Keratinocyte (primary cell): ENCODE measurements around the gene PPP6C. TPM values are rescaled to one million over a fixed set of nuclear protein-coding genes. Genes with fewer than 3 reads are reported as not detected.

Source experiments
- DNase-seq: peaks from one replicate; pipeline ENCODE4 v3.0.0-alpha.2; 2011; ENCODE audit warnings: low read depth, missing footprints, low spot score
- FAIRE-seq: peaks from 2 replicates; lab custom pipeline; 2011; peaks lifted over from hg19 to GRCh38; lab: Jason Lieb, UNC
- H2AFZ ChIP-seq: 2 replicates; pipeline ENCODE4 v1.6.0; 2012; ENCODE audit warnings: low read length, control low read depth, inconsistent platforms; ENCODE audit not compliant: control insufficient read depth
- H3K27ac ChIP-seq: 2 replicates; pipeline ENCODE4 v1.5.1; 2011; ENCODE audit warnings: low read length; ENCODE audit not compliant: control insufficient read depth, insufficient read depth
- H3K27me3 ChIP-seq: 3 replicates; pipeline ENCODE4 v1.6.0; 2011; ENCODE audit warnings: low read length; ENCODE audit not compliant: control insufficient read depth, insufficient read depth; ENCODE audit errors: extremely low read depth
- H3K36me3 ChIP-seq, 2 experiments: 2 replicates in 1 of 2; 3 replicates in 1 of 2; pipeline ENCODE4 v1.5.1; 2011; ENCODE audit warnings: low read length in 2 of 2, mild to moderate bottlenecking in 1 of 2; ENCODE audit not compliant: control insufficient read depth in 2 of 2, insufficient read depth in 2 of 2; ENCODE audit errors: extremely low read depth in 1 of 2
- H3K4me1 ChIP-seq: 3 replicates; pipeline ENCODE4 v1.5.1; 2011; ENCODE audit warnings: low read length; ENCODE audit not compliant: control insufficient read depth, insufficient read depth; ENCODE audit errors: extremely low read depth
- H3K4me2 ChIP-seq: 3 replicates; pipeline ENCODE4 v1.6.0; 2011; ENCODE audit warnings: low read depth, low read length; ENCODE audit not compliant: control insufficient read depth, insufficient read depth; ENCODE audit errors: extremely low read depth
- H3K4me3 ChIP-seq, 3 experiments: fragments of 200-600 bp in 1 of 3; sonication (generic) in 1 of 3; 2 replicates in 2 of 3; 3 replicates in 1 of 3; pipeline ENCODE4 v1.5.1; 2011 to 2016; ENCODE audit warnings: low read length in 3 of 3, mild to moderate bottlenecking in 3 of 3, control low read depth in 2 of 3, inconsistent platforms in 1 of 3, low read depth in 1 of 3, mixed read lengths in 1 of 3, mixed run types in 1 of 3, moderate library complexity in 1 of 3; ENCODE audit not compliant: control insufficient read depth in 2 of 3, insufficient read depth in 2 of 3; ENCODE audit errors: extremely low read depth in 1 of 3
- H3K79me2 ChIP-seq: 2 replicates; pipeline ENCODE4 v1.6.0; 2012; ENCODE audit warnings: low read length; ENCODE audit not compliant: control insufficient read depth, insufficient read depth
- H3K9ac ChIP-seq: 3 replicates; pipeline ENCODE4 v1.6.0; 2011; ENCODE audit warnings: low read length; ENCODE audit not compliant: control insufficient read depth, insufficient read depth; ENCODE audit errors: extremely low read depth
- H3K9me1 ChIP-seq: 3 replicates; pipeline ENCODE4 v1.6.0; 2011; ENCODE audit warnings: low read length; ENCODE audit not compliant: control insufficient read depth, insufficient read depth; ENCODE audit errors: extremely low read depth
- H3K9me3 ChIP-seq: 2 replicates; pipeline ENCODE4 v1.5.1; 2012; ENCODE audit warnings: low read depth, low read length; ENCODE audit not compliant: control insufficient read depth
- H4K20me1 ChIP-seq: 3 replicates; pipeline ENCODE4 v1.6.0; 2011; ENCODE audit warnings: low read length; ENCODE audit not compliant: control insufficient read depth, insufficient read depth; ENCODE audit errors: extremely low read depth
- EZH2 ChIP-seq: IDR thresholded peaks from one replicate; pipeline ENCODE4 v1.6.1; 2012; ENCODE audit warnings: inconsistent platforms, mild to moderate bottlenecking, low read length, moderate library complexity
- dilution Hi-C: fragments of 300-500 bp; cut with MboI; formaldehyde crosslinking; loops from one replicate; pipeline ENCODE4 v1.7.0; 2020; ENCODE audit warnings: low sequenced_read_pairs; ENCODE audit not compliant: extremely low pct_ligation_motif_present
- polyA plus RNA-seq, 5 experiments: library from polyadenylated mRNA; depleted of rRNA in 3 of 5; stranded (reverse) in 3 of 5; stranded (forward) in 1 of 5; unstranded in 1 of 5; fragments of >200 nt; gene quantifications; 1 replicate in 1 of 5; 2 replicates in 3 of 5; 3 replicates in 1 of 5; pipeline versions ENCODE4 v1.2.1 to v1.2.3, GENCODE V29; 2011 to 2012; ENCODE audit warnings: missing spikeins in 2 of 5, low read depth in 1 of 5, low replicate concordance in 1 of 5
- TF ChIP-seq, protein P1 (sequence below), 3 experiments: IDR thresholded peaks in 1 of 3; conservative IDR thresholded peaks in 1 of 3; optimal IDR thresholded peaks in 1 of 3; 2 replicates in 2 of 3; 3 replicates in 1 of 3; pipeline versions ENCODE3 to v1.5.1; 2011; ENCODE audit warnings: low read length in 3 of 3, mild to moderate bottlenecking in 3 of 3, moderate library complexity in 2 of 3, control low read depth in 1 of 3, inconsistent platforms in 1 of 3; ENCODE audit not compliant: insufficient read depth in 2 of 3; ENCODE audit errors: extremely low read depth in 1 of 3

The PPP6C gene
- polyA plus RNA-seq, 1 donor (not counting 4 experiments of a cell fraction or from before 2014, with no cell fraction given), result 35.9 TPM

GRCh38 chr9:125218621-125219020, 29.0 kb upstream of the PPP6C start:
- Histone ChIP-seq H3K27me3 (no peaks in the 10 kb centered on the region), H3K9ac (no peak overlapping the region), H3K79me2 (no peaks in the 10 kb centered on the region), H3K4me2 (no peak overlapping the region), H3K27ac (no peak overlapping the region), H3K4me3 (no peak overlapping the region), H3K9me1 (no peaks in the 10 kb centered on the region), H2AFZ (no peak overlapping the region), H3K9me3 (no peaks in the 10 kb centered on the region), H4K20me1 (no peaks in the 10 kb centered on the region), H3K4me1 (no peaks in the 10 kb centered on the region), H3K36me3 (peaks cover 3 to 11% of the 10 kb centered on the region in 2 experiments)
- FAIRE-seq (no peak), DNase-seq (no peak)
- dilution Hi-C loops, result no loop called here
- TF ChIP-seq EZH2, result no peak
- TF ChIP-seq, protein P1, sequence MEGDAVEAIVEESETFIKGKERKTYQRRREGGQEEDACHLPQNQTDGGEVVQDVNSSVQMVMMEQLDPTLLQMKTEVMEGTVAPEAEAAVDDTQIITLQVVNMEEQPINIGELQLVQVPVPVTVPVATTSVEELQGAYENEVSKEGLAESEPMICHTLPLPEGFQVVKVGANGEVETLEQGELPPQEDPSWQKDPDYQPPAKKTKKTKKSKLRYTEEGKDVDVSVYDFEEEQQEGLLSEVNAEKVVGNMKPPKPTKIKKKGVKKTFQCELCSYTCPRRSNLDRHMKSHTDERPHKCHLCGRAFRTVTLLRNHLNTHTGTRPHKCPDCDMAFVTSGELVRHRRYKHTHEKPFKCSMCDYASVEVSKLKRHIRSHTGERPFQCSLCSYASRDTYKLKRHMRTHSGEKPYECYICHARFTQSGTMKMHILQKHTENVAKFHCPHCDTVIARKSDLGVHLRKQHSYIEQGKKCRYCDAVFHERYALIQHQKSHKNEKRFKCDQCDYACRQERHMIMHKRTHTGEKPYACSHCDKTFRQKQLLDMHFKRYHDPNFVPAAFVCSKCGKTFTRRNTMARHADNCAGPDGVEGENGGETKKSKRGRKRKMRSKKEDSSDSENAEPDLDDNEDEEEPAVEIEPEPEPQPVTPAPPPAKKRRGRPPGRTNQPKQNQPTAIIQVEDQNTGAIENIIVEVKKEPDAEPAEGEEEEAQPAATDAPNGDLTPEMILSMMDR (optimal IDR thresholded peaks at IDR 0.05 in 1 of 3, IDR thresholded peaks at IDR 0.05 in 1 of 3, conservative IDR thresholded peaks at IDR 0.05 in 1 of 3; ENCODE audit: extremely low read depth in 1 of 3, insufficient read depth in 2 of 3, low read length in 3 of 3), result no peak

- FAIRE-seq, result no peak
- H3K9ac ChIP-seq, result no peak overlapping the region
- no peaks in the 10 kb centered on the region for H4K20me1 ChIP-seq
- peaks cover 3 to 4% of the 10 kb centered on the region in 2 experiments for H3K36me3 ChIP-seq
- H3K79me2 ChIP-seq, result no peaks in the 10 kb centered on the region
- no peak for DNase-seq
- no peak for TF ChIP-seq EZH2
- TF ChIP-seq, protein P1 (optimal IDR thresholded peaks at IDR 0.05 in 1 of 3, IDR thresholded peaks at IDR 0.05 in 1 of 3, conservative IDR thresholded peaks at IDR 0.05 in 1 of 3; ENCODE audit: extremely low read depth in 1 of 3, insufficient read depth in 2 of 3, low read length in 3 of 3), result no peak
- dilution Hi-C loops, result no loop called here
- H2AFZ ChIP-seq, result no peak overlapping the region
- no peaks in the 10 kb centered on the region for H3K27me3 ChIP-seq
- H3K4me1 ChIP-seq, result no peaks in the 10 kb centered on the region
- H3K9me3 ChIP-seq, result no peaks in the 10 kb centered on the region
- no peak overlapping the region for H3K4me3 ChIP-seq
- no peak overlapping the region for H3K4me2 ChIP-seq
- H3K27ac ChIP-seq, result no peak overlapping the region
- no peaks in the 10 kb centered on the region for H3K9me1 ChIP-seq
Observed at GRCh38 chr9:125214186-125214585, 24.6 kb upstream of the PPP6C start.
